CD4-positive, alpha-beta T cell (primary cell): ENCODE measurements around the gene EEPD1. TPM values are rescaled to one million over a fixed set of nuclear protein-coding genes. Genes with fewer than 3 reads are reported as not detected.

Experiments
- ATAC-seq: fragments of 200-7000 bp; cut with Tn5 transposase; one replicate; pipeline ENCODE4 v1.10.0; 2022; ENCODE audit warnings: mild to moderate bottlenecking; ENCODE audit not compliant: poor library complexity
- CTCF ChIA-PET: fragments of 350-600 bp; sonication (Branson Sonifier 250); formaldehyde crosslinking; loops from one replicate; lab custom pipeline; 2021; ENCODE audit warnings: antibody characterized with exemption, inconsistent platforms; lab: Charles Lee
- POLR2A ChIA-PET: fragments of 350-600 bp; sonication (Branson Sonifier 250); formaldehyde crosslinking; loops from one replicate; lab custom pipeline; 2021; ENCODE audit warnings: antibody characterized with exemption, inconsistent platforms; lab: Charles Lee
- DNase-seq, 14 experiments: peaks; one replicate each; pipeline ENCODE4 v3.0.0-alpha.2; 2013 to 2020; ENCODE audit warnings: mixed read lengths in 2 of 14
- H3K27ac ChIP-seq, 2 donors: one replicate each; pipeline versions ENCODE4 v1.5.1 to v1.7.0; 2013; ENCODE audit warnings: low read length in 2 of 2, low read depth in 1 of 2, mild to moderate bottlenecking in 1 of 2
- H3K27me3 ChIP-seq, 2 experiments: 1 replicate in 1 of 2; 2 replicates in 1 of 2; pipeline versions ENCODE4 v1.6.1 to v1.7.0; 2013; ENCODE audit warnings: low read length in 2 of 2, control low read depth in 1 of 2, mild to moderate bottlenecking in 1 of 2, moderate library complexity in 1 of 2; ENCODE audit not compliant: insufficient read depth in 2 of 2, control insufficient read depth in 1 of 2
- H3K36me3 ChIP-seq: one replicate; pipeline ENCODE4 v1.6.1; 2013; ENCODE audit warnings: low read length, control low read depth; ENCODE audit not compliant: insufficient read depth
- H3K4me1 ChIP-seq: one replicate; pipeline ENCODE4 v1.6.1; 2013; ENCODE audit warnings: low read length, control low read depth; ENCODE audit not compliant: insufficient read depth
- H3K4me3 ChIP-seq: one replicate; pipeline ENCODE4 v1.5.1; 2013; ENCODE audit warnings: mild to moderate bottlenecking, low read length, moderate library complexity
- H3K9me3 ChIP-seq, 2 experiments: 1 replicate in 1 of 2; 2 replicates in 1 of 2; pipeline versions ENCODE4 v1.6.1 to v1.7.0; 2013; ENCODE audit warnings: low read length in 2 of 2, mild to moderate bottlenecking in 2 of 2, control low read depth in 1 of 2, moderate library complexity in 1 of 2; ENCODE audit not compliant: control insufficient read depth in 1 of 2, insufficient read depth in 1 of 2
- H3K27ac Mint-ChIP-seq: one replicate; pipeline ENCODE4 v1.8.0; 2020; ENCODE audit warnings: mixed read lengths
- H3K27me3 Mint-ChIP-seq: one replicate; pipeline ENCODE4 v1.8.0; 2021; ENCODE audit warnings: mixed read lengths
- H3K36me3 Mint-ChIP-seq: one replicate; pipeline ENCODE4 v1.8.0; 2021; ENCODE audit warnings: low read depth, mixed read lengths
- H3K4me1 Mint-ChIP-seq: one replicate; pipeline ENCODE4 v1.8.0; 2021; ENCODE audit warnings: low read depth, mixed read lengths
- H3K4me3 Mint-ChIP-seq: one replicate; pipeline ENCODE4 v1.8.0; 2020; ENCODE audit warnings: mild to moderate bottlenecking, mixed read lengths
- H3K9me3 Mint-ChIP-seq: one replicate; pipeline ENCODE4 v1.8.0; 2020; ENCODE audit warnings: mixed read lengths
- CTCF ChIP-seq: fragments of 200-600 bp; IDR thresholded peaks from one replicate; pipeline ENCODE4 v1.8.0; 2022; ENCODE audit warnings: antibody characterized with exemption, mild to moderate bottlenecking
- intact Hi-C, 2 experiments: fragments of 100-400 bp; cut with DNase I in 1 of 2; cut with micrococcal nuclease in 1 of 2; formaldehyde crosslinking; loops; one replicate each; pipeline versions ENCODE4 v1.15.1 to v1.9.0; 2023 to 2025; cut with DNase I, micrococcal nuclease
- total RNA-seq, 174 experiments: library from RNA in 2 of 174; stranded (reverse) in 2 of 174; gene quantifications; one replicate each; pipeline ENCODE4 v1.2.3 and lab custom pipeline; 2021 to 2026

EEPD1 gene
- total RNA-seq, 2 experiments from 2014 or later: 4.4 to 4.6 TPM

GRCh38 chr7:36295090-36295489 lies 142.0 kb downstream of the EEPD1 start:
- Mint-ChIP-seq H3K4me1 (peaks cover 15% of the 10 kb centered on the region), H3K27me3 (no peaks in the 10 kb centered on the region), H3K9me3 (no peaks in the 10 kb centered on the region), H3K27ac (no peak overlapping the region), H3K36me3 (peaks cover 32% of the 10 kb centered on the region), H3K4me3 (no peak overlapping the region)
- CTCF ChIA-PET: interaction anchor here (0.7 to 3.5 kb wide), 3 partner anchors 141 to 373 kb away, joined by 3 to 15 read pairs (median 3); no protein-coding TSS in a partner anchor
- Histone ChIP-seq H3K4me3 (no peak overlapping the region), H3K27ac (no peak overlapping the region), H3K36me3 (peaks cover 32% of the 10 kb centered on the region), H3K4me1 (peaks cover 19% of the 10 kb centered on the region), H3K9me3 (no peaks in the 10 kb centered on the region), H3K27me3 (no peaks in the 10 kb centered on the region)
- intact Hi-C loops: no loop called here
- no peak for TF ChIP-seq CTCF
- DNase-seq (no peak), ATAC-seq (no peak)
- POLR2A ChIA-PET: no interaction called here

GRCh38 chr7:36296284-36296683 lies 143.2 kb downstream of the EEPD1 start:
- Histone ChIP-seq H3K9me3 (no peaks in the 10 kb centered on the region), H3K4me1 (peaks cover 9% of the 10 kb centered on the region), H3K4me3 (no peak overlapping the region), H3K36me3 (peaks cover 36% of the 10 kb centered on the region), H3K27me3 (no peaks in the 10 kb centered on the region), H3K27ac (no peak overlapping the region)
- DNase-seq (no peak), ATAC-seq (no peak)
- ChIA-PET CTCF (interaction anchor here (3.5 kb wide), 1 partner anchor 311 kb away, joined by 15 read pairs; no protein-coding TSS in a partner anchor), POLR2A (no interaction called here)
- peaks cover 33% of the 10 kb centered on the region for H3K36me3 Mint-ChIP-seq
- H3K4me3 Mint-ChIP-seq: no peak overlapping the region
- no peak overlapping the region for H3K27ac Mint-ChIP-seq
- no peak for TF ChIP-seq CTCF
- no peaks in the 10 kb centered on the region for H3K9me3 Mint-ChIP-seq
- no peaks in the 10 kb centered on the region for H3K27me3 Mint-ChIP-seq
- intact Hi-C loops: no loop called here
- H3K4me1 Mint-ChIP-seq: peaks cover 12% of the 10 kb centered on the region

- H3K9me3 ChIP-seq: no peaks in the 10 kb centered on the region
- H3K27me3 Mint-ChIP-seq: no peaks in the 10 kb centered on the region
- H3K4me3 Mint-ChIP-seq: no peak overlapping the region
- no peaks in the 10 kb centered on the region for H3K27me3 ChIP-seq
- no peaks in the 10 kb centered on the region for H3K4me1 Mint-ChIP-seq
- TF ChIP-seq CTCF: no peak
- H3K36me3 ChIP-seq: peaks cover 36% of the 10 kb centered on the region
- no peak for DNase-seq
- ChIA-PET POLR2A (no interaction called here), CTCF (no interaction called here)
- ATAC-seq: no peak
- H3K9me3 Mint-ChIP-seq: no peaks in the 10 kb centered on the region
- H3K4me3 ChIP-seq: no peak overlapping the region
- peaks cover 33% of the 10 kb centered on the region for H3K36me3 Mint-ChIP-seq
- intact Hi-C loops: no loop called here
- H3K27ac ChIP-seq: no peak overlapping the region
- H3K4me1 ChIP-seq: no peaks in the 10 kb centered on the region
- peak overlapping the region; percentile 22 for H3K27ac Mint-ChIP-seq
These were observed 144.4 kb downstream of the EEPD1 start for GRCh38 chr7:36297364-36298009.
